GM18858 (cell line): Measurements from ENCODE around the gene NBPF1.
"Not testable (repeated sequence)": the region's sequence is repeated elsewhere in the genome, so short reads cannot be mapped to it uniquely, and the experiment has no call there.

Source experiments
- ATAC-seq: cut with Tn5 transposase; IDR thresholded peaks from one replicate; pipeline ENCODE4 v1.9.1; 2021; ENCODE audit not compliant: unreplicated experiment

The NBPF1 gene

GRCh38 chr1:16607853-16608815 lies 5.2 kb downstream of the NBPF1 start:
- ATAC-seq, result not testable (repeated sequence)

DNA sequence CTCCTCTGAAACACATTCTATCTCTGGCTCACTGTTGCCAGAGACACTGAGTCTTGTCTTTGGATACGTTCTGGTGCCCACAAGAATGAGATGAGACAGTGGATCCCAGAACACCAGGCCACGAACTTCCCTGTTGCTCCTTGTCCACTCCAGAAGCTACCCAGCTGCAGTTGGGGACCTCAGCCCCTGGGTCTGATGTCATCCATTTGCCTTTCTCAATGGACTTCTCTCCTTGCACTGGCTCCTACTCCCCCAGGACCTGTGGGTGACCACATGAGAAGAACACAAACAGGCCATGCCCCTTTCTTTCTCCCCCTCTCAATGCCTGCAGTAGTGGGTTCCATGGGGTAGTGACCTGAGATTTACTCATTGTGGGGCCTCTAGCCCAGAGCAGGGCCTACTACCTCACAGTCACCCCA lies 5.9 kb downstream of the NBPF1 start:
- no peak for ATAC-seq

GRCh38 chr1:16606666-16607432 lies 6.5 kb downstream of the NBPF1 start:
- ATAC-seq, result not testable (repeated sequence)

- no peak for ATAC-seq
Observed at GRCh38 chr1:16605532-16606505, 7.5 kb downstream of the NBPF1 start.

- ATAC-seq, result no peak
Observed at GRCh38 chr1:16605213-16605525, 8.2 kb downstream of the NBPF1 start.

DNA sequence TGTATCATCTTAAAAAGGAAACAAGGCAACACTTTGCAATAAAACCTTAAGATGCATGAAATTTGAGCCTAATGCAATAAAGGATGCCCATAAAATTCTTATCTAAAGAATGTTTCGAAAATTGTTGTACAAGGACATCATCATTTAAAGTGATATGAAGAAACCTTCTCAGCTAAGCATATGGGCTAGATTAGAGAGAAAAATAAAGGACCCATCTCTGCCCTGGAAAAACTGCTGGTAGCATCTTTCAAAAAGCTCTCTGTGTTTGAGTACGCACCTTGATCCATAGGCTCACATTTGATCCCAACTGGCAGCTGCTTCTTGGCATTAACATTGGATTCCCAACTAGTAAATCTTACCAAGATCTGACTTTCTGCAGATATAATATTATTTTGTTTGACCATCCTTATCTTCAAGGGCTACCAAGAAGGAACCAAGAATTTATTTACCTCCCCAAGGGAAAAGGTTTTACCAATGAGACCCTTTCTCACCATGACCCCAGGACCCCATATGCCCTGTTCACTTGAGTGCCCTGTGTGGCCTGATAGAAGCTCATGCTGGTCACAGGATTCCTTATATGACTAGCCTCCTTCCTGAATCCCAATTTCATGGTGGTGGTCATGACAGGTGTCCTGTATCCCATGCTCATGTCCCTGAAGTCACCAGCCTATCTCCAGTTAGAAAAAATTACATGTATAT lies 8.7 kb downstream of the NBPF1 start:
- not testable (repeated sequence) for ATAC-seq

DNA sequence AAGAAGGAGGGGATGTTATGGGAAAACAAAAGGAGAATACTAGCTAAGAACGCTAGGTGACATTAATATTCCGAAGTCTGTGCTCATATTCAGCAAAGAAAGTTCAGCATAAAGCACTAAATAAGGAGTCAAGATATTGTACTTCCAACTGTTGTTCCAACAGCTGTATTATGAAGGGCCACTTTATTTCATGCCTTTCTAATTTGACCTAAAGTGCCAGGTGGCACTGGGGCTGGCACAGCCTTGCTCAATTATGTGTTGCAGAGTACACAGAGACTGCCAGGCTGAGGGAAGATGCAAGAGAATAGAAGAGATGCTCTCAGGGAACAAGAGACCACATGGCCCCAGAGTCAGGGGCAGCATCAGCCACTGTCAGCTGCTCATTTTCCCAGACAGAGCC lies 9.7 kb downstream of the NBPF1 start:
- ATAC-seq, result not testable (repeated sequence)

- not testable (repeated sequence) for ATAC-seq
Observed at GRCh38 chr1:16602336-16603011, 10.9 kb downstream of the NBPF1 start.

- ATAC-seq, result not testable (repeated sequence)
Observed at GRCh38 chr1:16600855-16601786, 12.2 kb downstream of the NBPF1 start.

DNA sequence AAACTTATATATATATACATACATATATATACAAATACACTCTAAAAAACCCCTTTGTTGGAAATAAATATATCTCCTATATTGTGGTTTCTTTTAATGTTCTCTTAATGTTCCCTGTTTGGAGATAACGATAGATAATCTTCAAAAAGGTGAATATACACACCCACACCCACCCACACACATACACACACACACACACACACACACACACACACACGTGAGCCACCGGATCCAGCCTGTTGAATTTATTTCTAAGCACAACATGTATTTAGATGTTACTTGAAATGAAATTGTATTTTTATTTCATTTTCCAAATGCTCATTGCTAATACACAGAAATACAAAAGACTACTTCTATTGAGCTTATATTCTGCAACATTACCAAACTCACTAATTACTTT lies 14.0 kb downstream of the NBPF1 start:
- not testable (repeated sequence) for ATAC-seq

GRCh38 chr1:16595216-16595615 lies 18.1 kb downstream of the NBPF1 start:
- not testable (repeated sequence) for ATAC-seq

DNA sequence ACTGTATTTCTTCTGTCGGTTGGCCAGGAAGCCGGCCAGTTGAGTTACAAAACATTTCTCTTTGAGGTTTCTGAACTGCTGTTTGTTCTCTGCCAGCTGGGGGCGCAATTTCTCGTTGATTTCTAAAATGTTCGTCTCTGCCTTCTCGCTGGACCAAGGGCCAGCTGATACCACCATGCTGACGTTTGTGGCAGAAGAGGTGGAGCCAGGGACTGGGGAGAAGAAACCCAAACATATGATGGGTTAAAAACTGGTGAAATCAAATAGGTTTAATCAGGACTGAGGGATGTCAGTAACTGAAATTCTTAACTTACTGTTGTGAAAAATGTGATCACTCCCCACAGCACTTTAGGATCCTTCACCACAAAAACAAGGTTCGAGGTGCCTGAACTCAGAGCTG lies 21.5 kb downstream of the NBPF1 start:
- ATAC-seq, result not testable (repeated sequence)

GRCh38 chr1:16588081-16588480 lies 25.3 kb downstream of the NBPF1 start:
- ATAC-seq, result not testable (repeated sequence)

DNA sequence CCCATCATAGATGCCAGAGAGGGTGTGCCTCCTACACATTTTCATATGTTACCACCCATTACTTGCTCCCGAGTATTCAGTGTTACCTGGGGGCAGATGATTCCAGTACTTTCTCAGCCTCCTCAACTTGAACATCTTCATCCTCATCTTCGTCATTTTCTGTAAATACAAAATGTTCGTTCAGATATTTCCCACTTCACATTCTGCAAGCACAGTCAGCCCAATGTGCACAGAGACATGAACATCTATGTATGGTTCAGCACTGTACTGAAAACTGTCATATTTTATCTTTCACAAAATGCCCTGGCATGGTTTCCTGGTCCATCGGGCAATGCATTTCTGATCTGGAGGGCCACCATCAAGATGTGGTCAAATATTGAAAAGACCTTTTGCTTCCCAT lies 25.7 kb downstream of the NBPF1 start:
- not testable (repeated sequence) for ATAC-seq

DNA sequence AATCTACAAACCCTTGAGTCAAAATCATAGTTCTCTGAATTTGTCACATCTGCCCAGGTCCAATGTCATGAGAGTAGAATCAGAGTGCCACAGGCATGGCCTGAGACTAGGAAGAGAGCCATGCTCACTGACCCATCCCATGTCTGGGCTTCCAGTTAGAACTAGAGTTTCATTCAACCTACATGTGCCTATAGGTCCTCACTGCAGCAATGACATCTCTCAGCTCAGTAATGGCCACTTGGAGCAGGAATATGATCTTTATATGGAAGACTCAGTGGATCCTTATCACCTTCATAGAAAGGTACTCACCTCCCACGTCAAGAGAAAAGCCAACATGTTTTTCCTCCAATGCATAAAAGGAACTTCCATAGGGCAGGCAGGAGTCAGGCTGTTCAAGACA lies 48.0 kb downstream of the NBPF1 start:
- not testable (repeated sequence) for ATAC-seq

GRCh38 chr1:16561035-16561434 lies 52.3 kb downstream of the NBPF1 start:
- ATAC-seq, result not testable (repeated sequence)

DNA sequence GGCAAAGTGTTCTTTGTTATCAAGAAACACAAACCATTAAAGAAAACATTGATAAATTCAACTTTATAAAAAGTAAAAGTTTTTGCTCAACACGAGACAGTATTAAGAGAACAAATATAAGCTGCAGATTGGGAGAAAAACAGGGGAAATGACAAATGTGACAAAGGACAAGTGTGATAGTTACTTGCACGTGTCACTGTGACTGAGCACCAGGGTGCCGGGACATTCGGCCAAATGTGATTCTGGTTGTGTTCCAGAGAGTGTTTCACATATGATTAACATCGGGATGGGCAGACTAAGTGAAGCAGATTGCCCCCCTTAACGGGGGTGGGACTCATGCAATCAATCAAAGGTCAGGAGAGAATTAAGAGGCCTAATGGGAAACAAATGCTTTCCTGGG lies 52.9 kb downstream of the NBPF1 start:
- ATAC-seq, result not testable (repeated sequence)

GRCh38 chr1:16559688-16560087 lies 53.7 kb downstream of the NBPF1 start:
- not testable (repeated sequence) for ATAC-seq
